H1 (cell line): Measurements from ENCODE around the gene ATP4A. TPM values are rescaled to one million over a fixed set of nuclear protein-coding genes. Genes with fewer than 3 reads are reported as not detected.
A peak's percentile ranks its signal among the peaks of the same experiment; 100 is the strongest.

Experiments used
- CTCF ChIA-PET: fragments of 300-600 bp; sonication (Branson Sonifier 250); formaldehyde crosslinking; loops from one replicate; lab custom pipeline; 2021; ENCODE audit not compliant: partially characterized antibody; lab: Charles Lee
- POLR2A ChIA-PET: fragments of 300-600 bp; sonication (Branson Sonifier 250); formaldehyde crosslinking; loops from one replicate; lab custom pipeline; 2021; ENCODE audit warnings: inconsistent platforms; ENCODE audit not compliant: partially characterized antibody; lab: Charles Lee
- DNase-seq, 2 experiments: peaks; one replicate each; pipeline versions ENCODE4 v3.0.0 to v3.0.0-alpha.2; 2010 to 2022; ENCODE audit warnings: low spot score in 2 of 2, low read depth in 1 of 2, mixed read lengths in 1 of 2
- FAIRE-seq: peaks from 2 replicates; lab custom pipeline; 2011; peaks lifted over from hg19 to GRCh38; lab: Jason Lieb, UNC
- H2AFZ ChIP-seq: 2 replicates; pipeline ENCODE4 v1.8.1; 2012; ENCODE audit warnings: low read length, inconsistent platforms
- H2AK5ac ChIP-seq: 2 replicates; pipeline ENCODE4 v1.6.1; 2013; ENCODE audit warnings: low read depth, low read length
- H2BK120ac ChIP-seq: replicated peaks from 2 replicates; pipeline ENCODE3; 2013; ENCODE audit warnings: low read depth, low read length, inconsistent platforms
- H2BK12ac ChIP-seq: 2 replicates; pipeline ENCODE4 v1.6.1; 2013; ENCODE audit warnings: low read depth, low read length
- H2BK15ac ChIP-seq: 2 replicates; pipeline ENCODE4 v1.6.1; 2013; ENCODE audit warnings: low read length
- H2BK20ac ChIP-seq: 2 replicates; pipeline ENCODE4 v1.6.1; 2013; ENCODE audit warnings: low read length
- H2BK5ac ChIP-seq: 2 replicates; pipeline ENCODE4 v1.6.1; 2013; ENCODE audit warnings: low read depth, low read length
- H3K14ac ChIP-seq: 2 replicates; pipeline ENCODE4 v1.6.1; 2013; ENCODE audit warnings: inconsistent platforms; ENCODE audit not compliant: insufficient read length
- H3K18ac ChIP-seq: 2 replicates; pipeline ENCODE4 v1.6.1; 2013; ENCODE audit warnings: low read length; ENCODE audit errors: extremely low read depth
- H3K23ac ChIP-seq: 2 replicates; pipeline ENCODE4 v1.6.1; 2013; ENCODE audit warnings: inconsistent platforms; ENCODE audit not compliant: insufficient read length
- H3K23me2 ChIP-seq: 2 replicates; pipeline ENCODE4 v1.6.1; 2013; ENCODE audit warnings: low read depth, low read length
- H3K27ac ChIP-seq: 2 replicates; pipeline ENCODE4 v1.6.1; 2011; ENCODE audit warnings: low read depth, low read length, inconsistent platforms
- H3K27me3 ChIP-seq, 4 experiments: replicated peaks in 1 of 4; 1 replicate in 1 of 4; 2 replicates in 3 of 4; pipeline versions ENCODE4 v1.6.1 to v1.8.1; 2011 to 2013; ENCODE audit warnings: low read length in 3 of 4, mild to moderate bottlenecking in 3 of 4, inconsistent platforms in 2 of 4, mixed read lengths in 2 of 4, moderate library complexity in 1 of 4; ENCODE audit not compliant: control insufficient read depth in 3 of 4, insufficient read depth in 3 of 4; ENCODE audit errors: extremely low read depth in 1 of 4
- H3K36me3 ChIP-seq, 4 experiments: 2 replicates each; pipeline versions ENCODE4 v1.6.1 to v1.8.1; 2011 to 2013; ENCODE audit warnings: mild to moderate bottlenecking in 4 of 4, low read length in 3 of 4, moderate library complexity in 2 of 4, control low read depth in 1 of 4, inconsistent platforms in 1 of 4; ENCODE audit not compliant: insufficient read depth in 4 of 4, control insufficient read depth in 2 of 4
- H3K4ac ChIP-seq: replicated peaks from 2 replicates; pipeline ENCODE3; 2013; ENCODE audit warnings: low read length, low read depth, mixed read lengths, inconsistent platforms; ENCODE audit not compliant: insufficient read length
- H3K4me1 ChIP-seq, 4 experiments: replicated peaks in 1 of 4; 1 replicate in 1 of 4; 2 replicates in 3 of 4; pipeline versions ENCODE4 v1.6.1 to v1.8.1; 2011 to 2013; ENCODE audit warnings: low read length in 3 of 4, inconsistent platforms in 2 of 4, mixed read lengths in 1 of 4; ENCODE audit not compliant: insufficient read depth in 4 of 4, control insufficient read depth in 3 of 4
- H3K4me2 ChIP-seq, 2 experiments: 2 replicates each; pipeline versions ENCODE4 v1.6.1 to v1.8.1; 2011 to 2013; ENCODE audit warnings: low read depth in 2 of 2, low read length in 2 of 2, control low read depth in 1 of 2, inconsistent platforms in 1 of 2, mild to moderate bottlenecking in 1 of 2; ENCODE audit not compliant: insufficient read depth in 1 of 2
- H3K4me3 ChIP-seq, 4 experiments: fragments of 200-600, 300-600 bp in 1 of 4; sonication (generic), shearing (Covaris generic), sonication (Bioruptor Twin) in 1 of 4; 2 replicates each; pipeline versions ENCODE4 v1.5.1 to v1.8.1; 2011 to 2016; ENCODE audit warnings: low read length in 4 of 4, low read depth in 3 of 4, control low read depth in 2 of 4, inconsistent platforms in 2 of 4, mild to moderate bottlenecking in 2 of 4, mixed read lengths in 1 of 4, moderate library complexity in 1 of 4; ENCODE audit not compliant: insufficient read depth in 2 of 4; ENCODE audit errors: extremely low read depth in 1 of 4
- H3K56ac ChIP-seq: replicated peaks from 2 replicates; pipeline ENCODE3; 2013; ENCODE audit warnings: low read depth, mild to moderate bottlenecking, mixed read lengths, low read length, inconsistent platforms; ENCODE audit not compliant: insufficient read length
- H3K79me1 ChIP-seq: 2 replicates; pipeline ENCODE4 v1.6.1; 2013; ENCODE audit warnings: low read depth, low read length, control low read depth
- H3K79me2 ChIP-seq, 2 experiments: 2 replicates each; pipeline versions ENCODE4 v1.6.1 to v1.8.1; 2012 to 2013; ENCODE audit warnings: low read length in 2 of 2, mild to moderate bottlenecking in 2 of 2, inconsistent platforms in 1 of 2; ENCODE audit not compliant: insufficient read depth in 2 of 2, control insufficient read depth in 1 of 2
- H3K9ac ChIP-seq, 4 experiments: replicated peaks in 1 of 4; 1 replicate in 1 of 4; 2 replicates in 3 of 4; pipeline versions ENCODE4 v1.6.1 to v1.8.1; 2011 to 2013; ENCODE audit warnings: low read depth in 3 of 4, low read length in 3 of 4, control low read depth in 2 of 4, mild to moderate bottlenecking in 2 of 4, moderate library complexity in 2 of 4, inconsistent platforms in 1 of 4; ENCODE audit errors: extremely low read depth in 1 of 4
- H3K9me3 ChIP-seq, 2 experiments: 2 replicates each; pipeline versions ENCODE4 v1.6.1 to v1.8.1; 2012 to 2013; ENCODE audit warnings: mild to moderate bottlenecking in 2 of 2, moderate library complexity in 2 of 2, control low read depth in 1 of 2, inconsistent platforms in 1 of 2, low read depth in 1 of 2, low read length in 1 of 2, mixed read lengths in 1 of 2; ENCODE audit not compliant: insufficient read depth in 2 of 2
- H4K20me1 ChIP-seq, 2 experiments: replicated peaks in 1 of 2; 2 replicates each; pipeline versions ENCODE3 to v1.8.1; 2011 to 2013; ENCODE audit warnings: inconsistent platforms in 2 of 2, low read length in 2 of 2, mild to moderate bottlenecking in 1 of 2; ENCODE audit not compliant: insufficient read depth in 2 of 2, control insufficient read depth in 1 of 2
- H4K5ac ChIP-seq: 2 replicates; pipeline ENCODE4 v1.6.1; 2013; ENCODE audit warnings: low read length, low read depth, mixed read lengths, inconsistent platforms; ENCODE audit not compliant: insufficient read length
- H4K8ac ChIP-seq: 2 replicates; pipeline ENCODE4 v1.8.0; 2013; ENCODE audit warnings: mild to moderate bottlenecking, moderate library complexity, low read length, inconsistent platforms; ENCODE audit not compliant: insufficient read depth; ENCODE audit errors: extremely low read depth
- H4K91ac ChIP-seq: replicated peaks from 2 replicates; pipeline ENCODE3; 2013; ENCODE audit warnings: low read length, mixed read lengths, inconsistent platforms; ENCODE audit not compliant: insufficient read length
- CBX5 ChIP-seq: fragments of 300-800, 300-1000 bp; sonication (generic); IDR thresholded peaks from 2 replicates; pipeline ENCODE4 v1.7.1; 2016; ENCODE audit warnings: antibody characterized with exemption, low read length, low read depth
- EGR1 ChIP-seq: IDR thresholded peaks from 2 replicates; pipeline ENCODE4 v1.6.1; 2011; ENCODE audit warnings: low read depth, low read length, borderline replicate concordance
- HDAC2 ChIP-seq, 2 experiments: fragments of 300-600 bp in 1 of 2; sonication (generic) in 1 of 2; IDR thresholded peaks; 2 replicates each; pipeline ENCODE4 v1.6.1; 2011 to 2012; ENCODE audit warnings: low read depth in 2 of 2, low read length in 2 of 2, mild to moderate bottlenecking in 2 of 2, moderate library complexity in 2 of 2, borderline replicate concordance in 1 of 2, inconsistent platforms in 1 of 2
- WGBS, 2 experiments: shearing (Covaris generic) in 1 of 2; methylation state at CpG; one replicate each; pipeline versions ENCODE4 v1.1.6 to v1.1.7; 2013 to 2015; ENCODE audit warnings: low lambda C conversion rate in 2 of 2, mixed read lengths in 2 of 2, inconsistent platforms in 1 of 2, low coverage in 1 of 2, missing lambda C conversion rate in 1 of 2; ENCODE audit not compliant: insufficient replicate concordance in 2 of 2, insufficient coverage in 1 of 2, insufficient read length in 1 of 2; ENCODE audit errors: extremely low coverage in 1 of 2, missing lambda C conversion rate in 1 of 2; 5-methylcytosine and 5-hydroxymethylcytosine counted together
- polyA plus RNA-seq, 7 experiments: library from polyadenylated mRNA; depleted of rRNA in 3 of 7; stranded (reverse) in 5 of 7; unstranded in 2 of 7; fragments of >200 nt in 5 of 7; fragments of 200-250 nt in 2 of 7; gene quantifications; 1 replicate in 5 of 7; 2 replicates in 1 of 7; 4 replicates in 1 of 7; pipeline versions ENCODE4 v1.2.1 to v1.2.3, GENCODE V29; 2011 to 2013; ENCODE audit warnings: missing spikeins in 2 of 7, mixed read lengths in 2 of 7
- total RNA-seq: library from RNA; stranded (reverse); fragmentation: NEBNext Ultra II Directional; extraction: Animal tissue kit (Norgen Biotek cat#: 25700); gene quantifications from 2 replicates; pipeline ENCODE4 v1.2.1, GENCODE V29; 2021

Gene ATP4A
- total and polyA plus RNA-seq, 2 of the 8 experiments (the other 6 are each of a cell fraction or from before 2014, with no cell fraction given) = 0.50 to 1.2 TPM

- 80% methylated on average over 5 of the region's 5 CpGs; no CpG with 5 or more reads in 1 of the 2 experiments for WGBS, 2 experiments
- H3K14ac ChIP-seq = no peak overlapping the region
- no peak overlapping the region for H3K56ac ChIP-seq
- no peak overlapping the region for H3K18ac ChIP-seq
- H2BK20ac ChIP-seq = no peak overlapping the region
- H3K9ac ChIP-seq = no peak overlapping the region
- no peak overlapping the region for H2BK15ac ChIP-seq
- H4K20me1 ChIP-seq = no peaks in the 10 kb centered on the region
- H3K36me3 ChIP-seq = no peaks in the 10 kb centered on the region
- H2AK5ac ChIP-seq = peak overlapping the region; percentile 56; the same call in 1 of the 2 replicates
- no peak overlapping the region for H4K91ac ChIP-seq
- no peak overlapping the region for H4K5ac ChIP-seq
- no peak overlapping the region for H3K23ac ChIP-seq
- DNase-seq = no peak
- no peaks in the 10 kb centered on the region for H3K23me2 ChIP-seq
- FAIRE-seq = no peak
- no peak overlapping the region for H3K4me2 ChIP-seq
- no peak overlapping the region for H3K4me3 ChIP-seq
- H3K79me2 ChIP-seq = no peaks in the 10 kb centered on the region
- POLR2A ChIA-PET = interaction anchor here (1.1 kb wide), 1 partner anchor 18 kb away, joined by 4 read pairs; no protein-coding TSS in a partner anchor
- no peak overlapping the region for H2AFZ ChIP-seq
- no peak overlapping the region for H2BK5ac ChIP-seq
- H2BK120ac ChIP-seq = no peak overlapping the region
- no peaks in the 10 kb centered on the region for H3K79me1 ChIP-seq
- H3K9me3 ChIP-seq = no peaks in the 10 kb centered on the region
- CTCF ChIA-PET = interaction anchor here (2.3 kb wide), 1 partner anchor 23 kb away, joined by 9 read pairs; no protein-coding TSS in a partner anchor
- H3K27ac ChIP-seq = no peak overlapping the region
- H3K4me1 ChIP-seq = peaks cover 0 to 4% (median 0%) of the 10 kb centered on the region in 4 experiments; a peak in 1 of 7 replicates
- no peak overlapping the region for H2BK12ac ChIP-seq
- H3K4ac ChIP-seq = no peak overlapping the region
- no peaks in the 10 kb centered on the region; a peak in 1 of 7 replicates for H3K27me3 ChIP-seq
- H4K8ac ChIP-seq = no peak overlapping the region
- TF ChIP-seq CBX5 (no peak), EGR1 (no peak), HDAC2 (IDR thresholded peaks at IDR 0.05; ENCODE audit: borderline replicate concordance in 1 of 2, low read depth in 2 of 2, low read length in 2 of 2) (no peak)
These were observed 5.9 kb upstream of the ATP4A start for GRCh38 chr19:35569281-35569781.
